Measurements from ENCODE around the gene ECD. TPM values are rescaled to one million over a fixed set of nuclear protein-coding genes. Genes with fewer than 3 reads are reported as not detected.

Gene ECD
- total and polyA plus RNA-seq, 10 of the 15 experiments (the other 5 are each of a cell fraction or from before 2014, with no cell fraction given): 27.3 to 61.6 (median 44.0) TPM

DNA sequence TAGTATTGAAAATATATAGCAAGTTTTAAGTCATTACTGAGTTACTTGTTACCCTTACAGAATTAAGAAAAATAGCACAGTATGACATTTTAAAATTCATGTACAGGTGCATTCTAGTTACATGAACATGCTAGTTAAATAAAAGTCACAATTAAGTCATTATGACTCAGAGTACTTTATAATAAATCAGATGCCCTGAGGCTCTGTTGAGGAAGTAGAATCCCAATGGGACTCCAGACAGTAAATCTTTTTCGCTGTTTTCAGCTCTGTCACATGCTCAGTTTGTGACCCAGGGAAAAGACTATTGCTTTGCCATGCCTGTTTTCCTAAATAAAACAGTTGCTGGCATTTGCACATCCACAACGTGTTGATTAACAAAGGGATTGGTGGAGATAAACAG, 36.5 kb downstream of the ECD start (continued):
- TF ChIP-seq SREBF2 (IDR thresholded peaks at IDR 0.05; ENCODE audit: low read length) (no peak), ETV6 (conservative IDR thresholded peaks at IDR 0.05 in 1 of 2, IDR thresholded peaks at IDR 0.05 in 1 of 2; ENCODE audit: borderline replicate concordance in 1 of 2, low read depth in 1 of 2) (no peak)

DNA sequence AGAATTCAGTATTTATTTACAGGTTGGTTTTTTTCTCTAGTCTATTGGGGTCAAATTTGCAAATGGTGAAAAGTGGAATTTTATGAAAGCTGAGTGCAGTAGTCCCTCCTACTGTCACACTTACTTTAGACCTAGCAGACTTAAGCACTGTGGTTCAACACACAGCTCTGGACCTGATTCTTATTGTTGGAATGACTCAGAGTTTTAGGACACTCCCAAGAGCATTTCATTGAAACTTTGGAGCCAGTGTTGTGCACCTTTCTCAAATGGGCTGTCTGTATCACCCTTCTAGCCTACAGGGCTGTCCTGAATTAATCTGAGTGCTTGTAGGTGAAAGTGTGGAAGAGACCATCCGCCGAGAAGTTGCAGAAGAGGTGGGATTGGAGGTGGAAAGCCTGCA, 41.5 kb downstream of the ECD start:
- CTCF ChIA-PET: interaction anchor here (0.6 kb wide), 1 partner anchor 39 kb away, joined by 3 read pairs; no protein-coding TSS in a partner anchor
- H3K27ac ChIP-seq (ENCODE audit: control insufficient read depth, insufficient read depth): no peak overlapping the region
- H3K36me3 ChIP-seq (ENCODE audit: control insufficient read depth in 2 of 2, insufficient read depth in 2 of 2, low read length in 1 of 2): peaks cover 2 to 9% of the 10 kb centered on the region in 2 experiments; a peak in 3 of 4 replicates
- no peaks in the 10 kb centered on the region for H4K20me1 ChIP-seq (ENCODE audit: control insufficient read depth, insufficient read depth)
- DNase-seq (ENCODE audit: low read depth, low spot score) (no peak), ATAC-seq (no peak), FAIRE-seq (no peak)
- H3K9me3 ChIP-seq (replicated peaks; ENCODE audit: control insufficient read depth, insufficient read depth, low read length): no peaks in the 10 kb centered on the region
- H3K4me3 ChIP-seq: no peak overlapping the region
- no TSS peak for BruUV-seq (replicated peaks)
- no peak overlapping the region for H2AFZ ChIP-seq (ENCODE audit: control insufficient read depth, low read depth, low read length)
- RAD21 ChIA-PET (ENCODE audit: unreplicated experiment): no interaction called here
- no peak for TF ChIP-seq TARDBP (IDR thresholded peaks at IDR 0.05; ENCODE audit: borderline replicate concordance)
- TF ChIP-seq, protein P1, sequence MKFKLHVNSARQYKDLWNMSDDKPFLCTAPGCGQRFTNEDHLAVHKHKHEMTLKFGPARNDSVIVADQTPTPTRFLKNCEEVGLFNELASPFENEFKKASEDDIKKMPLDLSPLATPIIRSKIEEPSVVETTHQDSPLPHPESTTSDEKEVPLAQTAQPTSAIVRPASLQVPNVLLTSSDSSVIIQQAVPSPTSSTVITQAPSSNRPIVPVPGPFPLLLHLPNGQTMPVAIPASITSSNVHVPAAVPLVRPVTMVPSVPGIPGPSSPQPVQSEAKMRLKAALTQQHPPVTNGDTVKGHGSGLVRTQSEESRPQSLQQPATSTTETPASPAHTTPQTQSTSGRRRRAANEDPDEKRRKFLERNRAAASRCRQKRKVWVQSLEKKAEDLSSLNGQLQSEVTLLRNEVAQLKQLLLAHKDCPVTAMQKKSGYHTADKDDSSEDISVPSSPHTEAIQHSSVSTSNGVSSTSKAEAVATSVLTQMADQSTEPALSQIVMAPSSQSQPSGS (IDR thresholded peaks at IDR 0.05; ENCODE audit: low read length): no peak
- no peak for TF ChIP-seq RELA (IDR thresholded peaks at IDR 0.05; ENCODE audit: borderline replicate concordance, partially characterized antibody)
- TF ChIP-seq, protein P2, sequence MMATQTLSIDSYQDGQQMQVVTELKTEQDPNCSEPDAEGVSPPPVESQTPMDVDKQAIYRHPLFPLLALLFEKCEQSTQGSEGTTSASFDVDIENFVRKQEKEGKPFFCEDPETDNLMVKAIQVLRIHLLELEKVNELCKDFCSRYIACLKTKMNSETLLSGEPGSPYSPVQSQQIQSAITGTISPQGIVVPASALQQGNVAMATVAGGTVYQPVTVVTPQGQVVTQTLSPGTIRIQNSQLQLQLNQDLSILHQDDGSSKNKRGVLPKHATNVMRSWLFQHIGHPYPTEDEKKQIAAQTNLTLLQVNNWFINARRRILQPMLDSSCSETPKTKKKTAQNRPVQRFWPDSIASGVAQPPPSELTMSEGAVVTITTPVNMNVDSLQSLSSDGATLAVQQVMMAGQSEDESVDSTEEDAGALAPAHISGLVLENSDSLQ (IDR thresholded peaks at IDR 0.05): no peak
- TF ChIP-seq, protein P3, sequence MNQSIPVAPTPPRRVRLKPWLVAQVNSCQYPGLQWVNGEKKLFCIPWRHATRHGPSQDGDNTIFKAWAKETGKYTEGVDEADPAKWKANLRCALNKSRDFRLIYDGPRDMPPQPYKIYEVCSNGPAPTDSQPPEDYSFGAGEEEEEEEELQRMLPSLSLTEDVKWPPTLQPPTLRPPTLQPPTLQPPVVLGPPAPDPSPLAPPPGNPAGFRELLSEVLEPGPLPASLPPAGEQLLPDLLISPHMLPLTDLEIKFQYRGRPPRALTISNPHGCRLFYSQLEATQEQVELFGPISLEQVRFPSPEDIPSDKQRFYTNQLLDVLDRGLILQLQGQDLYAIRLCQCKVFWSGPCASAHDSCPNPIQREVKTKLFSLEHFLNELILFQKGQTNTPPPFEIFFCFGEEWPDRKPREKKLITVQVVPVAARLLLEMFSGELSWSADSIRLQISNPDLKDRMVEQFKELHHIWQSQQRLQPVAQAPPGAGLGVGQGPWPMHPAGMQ (IDR thresholded peaks at IDR 0.05; ENCODE audit: borderline replicate concordance): no peak
- no peak for TF ChIP-seq STAT1 (conservative IDR thresholded peaks at IDR 0.05)
- TF ChIP-seq SPI1 (IDR thresholded peaks at IDR 0.05; ENCODE audit: borderline replicate concordance, insufficient read depth, low read depth, low read length): no peak
- no peak for TF ChIP-seq SIX5 (IDR thresholded peaks at IDR 0.05; ENCODE audit: low read depth, low read length, severe bottlenecking)
- no peak for TF ChIP-seq IKZF2 (IDR thresholded peaks at IDR 0.05)
- no peaks in the 10 kb centered on the region for H3K79me2 ChIP-seq (ENCODE audit: control insufficient read depth, insufficient read depth, low read length)
- 100% methylated on average over 2 of the region's 2 CpGs for WGBS (ENCODE audit: insufficient coverage, insufficient replicate concordance, low lambda C conversion rate, missing lambda C conversion rate)
- H3K27me3 ChIP-seq (replicated peaks in 1 of 2; ENCODE audit: control insufficient read depth in 2 of 2, insufficient read depth in 2 of 2, low read length in 1 of 2): no peaks in the 10 kb centered on the region
- no peak overlapping the region for H3K4me2 ChIP-seq (ENCODE audit: control insufficient read depth, insufficient read depth)
- no peaks in the 10 kb centered on the region for H3K4me1 ChIP-seq (ENCODE audit: control insufficient read depth, insufficient read depth, low read length)
- intact Hi-C loops (cut with micrococcal nuclease; ENCODE audit: unreplicated experiment) (no loop called here), in situ Hi-C loops (cut with MboI) (no loop called here)
- H3K9ac ChIP-seq (ENCODE audit: control insufficient read depth, insufficient read depth, low read length): no peak overlapping the region
- POLR2A ChIA-PET: interaction anchor here (0.6 kb wide), 1 partner anchor 770 kb away, joined by 3 read pairs; no protein-coding TSS in a partner anchor
- SMC1A ChIA-PET (ENCODE audit: uncharacterized antibody, unreplicated experiment): interaction anchor here (1.1 to 1.3 kb wide), 2 partner anchors 31 to 36 kb away, joined by 3 read pairs; no protein-coding TSS in a partner anchor
